SK-N-SH (cell line): ENCODE results near the gene MINDY3. TPM values are rescaled to one million over a fixed set of nuclear protein-coding genes. Genes with fewer than 3 reads are reported as not detected.

Source experiments
- CTCF ChIA-PET: fragments of 300-600, 350-600 bp; formaldehyde crosslinking; extraction: SDS; loops from one replicate; lab custom pipeline; 2021; lab: Yijun Ruan, JAX
- POLR2A ChIA-PET: fragments of 350-600 bp; sonication (Branson Sonifier 250); formaldehyde crosslinking; extraction: SDS; loops from one replicate; lab custom pipeline; 2020; ENCODE audit warnings: antibody characterized with exemption, inconsistent platforms; lab: Yijun Ruan, JAX
- DNase-seq: peaks from one replicate; pipeline ENCODE4 v3.0.0; 2012
- H2AFZ ChIP-seq: fragments of 200-600 bp; sonication (generic); 2 replicates; pipeline ENCODE4 v1.8.1; 2016; ENCODE audit warnings: antibody characterized with exemption, mild to moderate bottlenecking, low read depth
- H3F3A ChIP-seq: fragments of 200-600 bp; sonication (generic); replicated peaks from 2 replicates; pipeline ENCODE3; 2016; ENCODE audit warnings: antibody characterized with exemption, mild to moderate bottlenecking; ENCODE audit not compliant: insufficient read depth
- H3K27ac ChIP-seq, 2 experiments: fragments of 200-500 bp in 1 of 2; fragments of 200-600 bp in 1 of 2; sonication (Bioruptor generic) in 1 of 2; sonication (generic), shearing (Covaris generic) in 1 of 2; 2 replicates each; pipeline versions ENCODE4 v1.5.1 to v1.6.1; 2014 to 2016; ENCODE audit warnings: low read depth in 2 of 2, inconsistent platforms in 1 of 2, low read length in 1 of 2, mild to moderate bottlenecking in 1 of 2, mixed read lengths in 1 of 2
- H3K27me3 ChIP-seq: fragments of 200-600 bp; sonication (generic), shearing (Covaris generic); 2 replicates; pipeline ENCODE4 v1.6.1; 2016; ENCODE audit warnings: mixed run types; ENCODE audit not compliant: insufficient read depth
- H3K36me3 ChIP-seq, 2 experiments: fragments of 200-500 bp in 1 of 2; fragments of 200-600 bp in 1 of 2; sonication (Bioruptor generic) in 1 of 2; sonication (generic) in 1 of 2; replicated peaks in 1 of 2; 2 replicates each; pipeline versions ENCODE3 to v1.5.1; 2014 to 2016; ENCODE audit warnings: low read length in 1 of 2, mild to moderate bottlenecking in 1 of 2; ENCODE audit not compliant: insufficient read depth in 2 of 2, control insufficient read depth in 1 of 2
- H3K4me1 ChIP-seq, 2 experiments: fragments of 200-500 bp in 1 of 2; fragments of 200-600 bp in 1 of 2; sonication (Bioruptor generic) in 1 of 2; sonication (generic), shearing (Covaris generic) in 1 of 2; 2 replicates each; pipeline versions ENCODE4 v1.5.1 to v1.6.1; 2014 to 2016; ENCODE audit warnings: low read depth in 1 of 2, low read length in 1 of 2, mixed run types in 1 of 2; ENCODE audit not compliant: insufficient read depth in 2 of 2, control insufficient read depth in 1 of 2
- H3K4me2 ChIP-seq: fragments of 200-600 bp; sonication (generic), shearing (Covaris generic); 2 replicates; pipeline ENCODE4 v1.6.1; 2017; ENCODE audit warnings: mixed run types
- H3K4me3 ChIP-seq, 2 experiments: fragments of 200-500 bp in 1 of 2; fragments of 200-600 bp in 1 of 2; sonication (Bioruptor generic) in 1 of 2; sonication (generic), shearing (Covaris generic) in 1 of 2; 2 replicates each; pipeline versions ENCODE4 v1.5.1 to v1.8.1; 2014 to 2016; ENCODE audit warnings: low read depth in 2 of 2, inconsistent platforms in 1 of 2, low read length in 1 of 2, mild to moderate bottlenecking in 1 of 2, mixed read lengths in 1 of 2, moderate library complexity in 1 of 2
- H3K79me2 ChIP-seq: fragments of 200-600 bp; sonication (generic); 2 replicates; pipeline ENCODE4 v1.8.1; 2017; ENCODE audit warnings: mild to moderate bottlenecking; ENCODE audit not compliant: insufficient read depth
- H3K9ac ChIP-seq: fragments of 200-600 bp; sonication (generic); 2 replicates; pipeline ENCODE4 v1.6.1; 2017; ENCODE audit warnings: mixed run types
- H3K9me2 ChIP-seq: fragments of 200-600 bp; sonication (generic); 2 replicates; pipeline ENCODE4 v1.6.1; 2017; ENCODE audit warnings: mixed run types
- H3K9me3 ChIP-seq: fragments of 200-600 bp; sonication (generic); 2 replicates; pipeline ENCODE4 v1.6.1; 2017; ENCODE audit warnings: mixed run types, mild to moderate bottlenecking, moderate library complexity
- H4K20me1 ChIP-seq: fragments of 200-600 bp; sonication (generic); 2 replicates; pipeline ENCODE4 v1.6.1; 2017; ENCODE audit warnings: mild to moderate bottlenecking, mixed run types; ENCODE audit not compliant: insufficient read depth
- ELF1 ChIP-seq: IDR thresholded peaks from 2 replicates; pipeline ENCODE4 v1.4.0; 2012
- FOSL2 ChIP-seq: IDR thresholded peaks from 2 replicates; pipeline ENCODE4 v1.4.0; 2012; ENCODE audit warnings: low read depth, mild to moderate bottlenecking, moderate library complexity, borderline replicate concordance
- FOXM1 ChIP-seq: IDR thresholded peaks from 2 replicates; pipeline ENCODE4 v1.4.0; 2012; ENCODE audit warnings: low read depth, mild to moderate bottlenecking
- GABPA ChIP-seq: IDR thresholded peaks from 2 replicates; pipeline ENCODE4 v1.4.0; 2012; ENCODE audit warnings: low read depth, mild to moderate bottlenecking
- GATA2 ChIP-seq: sonication (generic); formaldehyde crosslinking; IDR thresholded peaks from 2 replicates; pipeline ENCODE4 v1.5.0; 2020; ENCODE audit warnings: mild to moderate bottlenecking, missing genetic modification reagents
- IRF3 ChIP-seq: fragments of 150-350 bp; IDR thresholded peaks from 2 replicates; pipeline ENCODE4 v1.6.1; 2016; ENCODE audit warnings: mild to moderate bottlenecking, low read depth, low read length
- JUND ChIP-seq: IDR thresholded peaks from 2 replicates; pipeline ENCODE4 v1.4.0; 2012
- MEF2A ChIP-seq: IDR thresholded peaks from 2 replicates; pipeline ENCODE4 v1.4.0; 2012; ENCODE audit warnings: low read depth, borderline replicate concordance
- NFIC ChIP-seq: IDR thresholded peaks from 2 replicates; pipeline ENCODE4 v1.4.0; 2012; ENCODE audit warnings: borderline replicate concordance
- PBX3 ChIP-seq: IDR thresholded peaks from 2 replicates; pipeline ENCODE4; 2012
- POLR2AphosphoS5 ChIP-seq: IDR thresholded peaks from 2 replicates; pipeline ENCODE4 v1.6.1; 2012; ENCODE audit warnings: low read depth, low read length
- RCOR1 ChIP-seq: fragments of 150-350 bp; IDR thresholded peaks from 2 replicates; pipeline ENCODE4 v1.6.1; 2017; ENCODE audit warnings: antibody characterized with exemption, low read length
- RFX5 ChIP-seq: IDR thresholded peaks from 2 replicates; pipeline ENCODE4 v1.6.1; 2012; ENCODE audit warnings: mild to moderate bottlenecking, improper control_type of control experiment, low read length
- SIN3A ChIP-seq: IDR thresholded peaks from 2 replicates; pipeline ENCODE4 v1.6.1; 2012; ENCODE audit warnings: low read depth, mild to moderate bottlenecking, low read length, moderate library complexity, borderline replicate concordance
- TEAD4 ChIP-seq: IDR thresholded peaks from 2 replicates; pipeline ENCODE4 v1.4.0; 2012; ENCODE audit warnings: mild to moderate bottlenecking, borderline replicate concordance; ENCODE audit not compliant: insufficient read depth
- YY1 ChIP-seq: IDR thresholded peaks from 2 replicates; pipeline ENCODE4 v1.4.0; 2012; ENCODE audit warnings: low read depth, mild to moderate bottlenecking
- WGBS: methylation state at CpG from one replicate; pipeline ENCODE4 v1.1.6; 2017; ENCODE audit warnings: low lambda C conversion rate; 5-methylcytosine and 5-hydroxymethylcytosine counted together
- polyA plus RNA-seq, 3 experiments: library from polyadenylated mRNA; depleted of rRNA; stranded (reverse); fragments of >200 nt; gene quantifications; 2 replicates each; pipeline ENCODE4 v1.2.3, GENCODE V29; 2012
- TF ChIP-seq, protein P1 (sequence below): IDR thresholded peaks from 2 replicates; pipeline ENCODE4 v1.4.0; 2012; ENCODE audit warnings: low read depth
- TF ChIP-seq, protein P2 (sequence below): IDR thresholded peaks from 2 replicates; pipeline ENCODE4 v1.6.1; 2012; ENCODE audit warnings: mild to moderate bottlenecking, low read depth, low read length, moderate library complexity
- TF ChIP-seq, protein P3 (sequence below): fragments of 200-600 bp; sonication (generic); IDR thresholded peaks from 2 replicates; pipeline ENCODE4 v1.6.1; 2017; ENCODE audit warnings: antibody characterized with exemption, mild to moderate bottlenecking, moderate library complexity

The MINDY3 gene
- polyA plus RNA-seq, 1 of the 3 experiments (the other 2 are of a cell fraction) = 9.5 TPM

GRCh38 chr10:15809450-15809849, 50.9 kb downstream of the MINDY3 start:
- H3K9me2 ChIP-seq = no peaks in the 10 kb centered on the region
- H2AFZ ChIP-seq = no peak overlapping the region
- H4K20me1 ChIP-seq = no peaks in the 10 kb centered on the region
- CTCF ChIA-PET = no interaction called here
- H3K4me1 ChIP-seq = no peaks in the 10 kb centered on the region; a peak in 1 of 4 replicates
- H3K4me2 ChIP-seq = no peak overlapping the region
- no peaks in the 10 kb centered on the region for H3K27me3 ChIP-seq
- POLR2A ChIA-PET = no interaction called here
- H3K9me3 ChIP-seq = no peaks in the 10 kb centered on the region
- no peak overlapping the region for H3K4me3 ChIP-seq
- no peaks in the 10 kb centered on the region for H3K79me2 ChIP-seq
- H3K36me3 ChIP-seq = peaks cover 29 to 40% of the 10 kb centered on the region in 2 experiments
- 98% methylated on average over 4 of the region's 4 CpGs for WGBS
- H3F3A ChIP-seq = no peaks in the 10 kb centered on the region
- no peak overlapping the region for H3K27ac ChIP-seq
- H3K9ac ChIP-seq = no peak overlapping the region
- no peak for DNase-seq
- TF ChIP-seq RFX5 (no peak), SIN3A (no peak), GATA2 (CRISPR knock-in tag) (no peak), PBX3 (no peak), FOXM1 (no peak), FOSL2 (no peak)
- TF ChIP-seq, protein P1, sequence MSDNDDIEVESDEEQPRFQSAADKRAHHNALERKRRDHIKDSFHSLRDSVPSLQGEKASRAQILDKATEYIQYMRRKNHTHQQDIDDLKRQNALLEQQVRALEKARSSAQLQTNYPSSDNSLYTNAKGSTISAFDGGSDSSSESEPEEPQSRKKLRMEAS = no peak

GRCh38 chr10:15808204-15808797, 52.0 kb downstream of the MINDY3 start:
- no peaks in the 10 kb centered on the region for H4K20me1 ChIP-seq
- H3K79me2 ChIP-seq = no peaks in the 10 kb centered on the region
- no peaks in the 10 kb centered on the region for H3K9me3 ChIP-seq
- H3K36me3 ChIP-seq = peaks cover 29 to 43% of the 10 kb centered on the region in 2 experiments
- no peak overlapping the region for H3K4me2 ChIP-seq
- ChIA-PET POLR2A (no interaction called here), CTCF (no interaction called here)
- no peaks in the 10 kb centered on the region for H3K27me3 ChIP-seq
- no peak overlapping the region for H3K4me3 ChIP-seq
- no peak overlapping the region for H3K9ac ChIP-seq
- no peak for DNase-seq
- no peaks in the 10 kb centered on the region; a peak in 2 of 4 replicates for H3K4me1 ChIP-seq
- no peak overlapping the region for H2AFZ ChIP-seq
- WGBS = 94% methylated on average over 7 of the region's 7 CpGs
- no peaks in the 10 kb centered on the region for H3F3A ChIP-seq
- no peak overlapping the region for H3K27ac ChIP-seq
- no peaks in the 10 kb centered on the region for H3K9me2 ChIP-seq
- no peak for TF ChIP-seq NFIC
- no peak for TF ChIP-seq IRF3
- TF ChIP-seq, protein P2, sequence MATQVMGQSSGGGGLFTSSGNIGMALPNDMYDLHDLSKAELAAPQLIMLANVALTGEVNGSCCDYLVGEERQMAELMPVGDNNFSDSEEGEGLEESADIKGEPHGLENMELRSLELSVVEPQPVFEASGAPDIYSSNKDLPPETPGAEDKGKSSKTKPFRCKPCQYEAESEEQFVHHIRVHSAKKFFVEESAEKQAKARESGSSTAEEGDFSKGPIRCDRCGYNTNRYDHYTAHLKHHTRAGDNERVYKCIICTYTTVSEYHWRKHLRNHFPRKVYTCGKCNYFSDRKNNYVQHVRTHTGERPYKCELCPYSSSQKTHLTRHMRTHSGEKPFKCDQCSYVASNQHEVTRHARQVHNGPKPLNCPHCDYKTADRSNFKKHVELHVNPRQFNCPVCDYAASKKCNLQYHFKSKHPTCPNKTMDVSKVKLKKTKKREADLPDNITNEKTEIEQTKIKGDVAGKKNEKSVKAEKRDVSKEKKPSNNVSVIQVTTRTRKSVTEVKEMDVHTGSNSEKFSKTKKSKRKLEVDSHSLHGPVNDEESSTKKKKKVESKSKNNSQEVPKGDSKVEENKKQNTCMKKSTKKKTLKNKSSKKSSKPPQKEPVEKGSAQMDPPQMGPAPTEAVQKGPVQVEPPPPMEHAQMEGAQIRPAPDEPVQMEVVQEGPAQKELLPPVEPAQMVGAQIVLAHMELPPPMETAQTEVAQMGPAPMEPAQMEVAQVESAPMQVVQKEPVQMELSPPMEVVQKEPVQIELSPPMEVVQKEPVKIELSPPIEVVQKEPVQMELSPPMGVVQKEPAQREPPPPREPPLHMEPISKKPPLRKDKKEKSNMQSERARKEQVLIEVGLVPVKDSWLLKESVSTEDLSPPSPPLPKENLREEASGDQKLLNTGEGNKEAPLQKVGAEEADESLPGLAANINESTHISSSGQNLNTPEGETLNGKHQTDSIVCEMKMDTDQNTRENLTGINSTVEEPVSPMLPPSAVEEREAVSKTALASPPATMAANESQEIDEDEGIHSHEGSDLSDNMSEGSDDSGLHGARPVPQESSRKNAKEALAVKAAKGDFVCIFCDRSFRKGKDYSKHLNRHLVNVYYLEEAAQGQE = no peak
- no peak for TF ChIP-seq YY1
- TF ChIP-seq ELF1 = no peak
- no peak for TF ChIP-seq FOXM1
- no peak for TF ChIP-seq JUND
- TF ChIP-seq, protein P1 = no peak
- no peak for TF ChIP-seq PBX3
- no peak for TF ChIP-seq TEAD4
- TF ChIP-seq POLR2AphosphoS5 = no peak
- TF ChIP-seq, protein P3, sequence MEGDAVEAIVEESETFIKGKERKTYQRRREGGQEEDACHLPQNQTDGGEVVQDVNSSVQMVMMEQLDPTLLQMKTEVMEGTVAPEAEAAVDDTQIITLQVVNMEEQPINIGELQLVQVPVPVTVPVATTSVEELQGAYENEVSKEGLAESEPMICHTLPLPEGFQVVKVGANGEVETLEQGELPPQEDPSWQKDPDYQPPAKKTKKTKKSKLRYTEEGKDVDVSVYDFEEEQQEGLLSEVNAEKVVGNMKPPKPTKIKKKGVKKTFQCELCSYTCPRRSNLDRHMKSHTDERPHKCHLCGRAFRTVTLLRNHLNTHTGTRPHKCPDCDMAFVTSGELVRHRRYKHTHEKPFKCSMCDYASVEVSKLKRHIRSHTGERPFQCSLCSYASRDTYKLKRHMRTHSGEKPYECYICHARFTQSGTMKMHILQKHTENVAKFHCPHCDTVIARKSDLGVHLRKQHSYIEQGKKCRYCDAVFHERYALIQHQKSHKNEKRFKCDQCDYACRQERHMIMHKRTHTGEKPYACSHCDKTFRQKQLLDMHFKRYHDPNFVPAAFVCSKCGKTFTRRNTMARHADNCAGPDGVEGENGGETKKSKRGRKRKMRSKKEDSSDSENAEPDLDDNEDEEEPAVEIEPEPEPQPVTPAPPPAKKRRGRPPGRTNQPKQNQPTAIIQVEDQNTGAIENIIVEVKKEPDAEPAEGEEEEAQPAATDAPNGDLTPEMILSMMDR = no peak
- no peak for TF ChIP-seq RCOR1
- TF ChIP-seq GABPA = no peak
- no peak for TF ChIP-seq FOSL2
- no peak for TF ChIP-seq MEF2A
